ENCODE measurements around the gene GUF1.
A peak's percentile ranks its signal among the peaks of the same experiment; 100 is the strongest.

GUF1 gene

GRCh38 chr4:44670506-44671199 lies 7.6 kb upstream of the GUF1 start:
- Mint-ChIP-seq H3K4me3 (no peak overlapping the region), H3K9me3 (ENCODE audit: low read depth) (no peaks in the 10 kb centered on the region), H3K4me1 (ENCODE audit: low read depth) (no peaks in the 10 kb centered on the region), H3K27me3 (peaks cover 5% of the 10 kb centered on the region), H3K27ac (no peak overlapping the region), H3K36me3 (no peaks in the 10 kb centered on the region)

- no peaks in the 10 kb centered on the region for H3K36me3 Mint-ChIP-seq
- peaks cover 5% of the 10 kb centered on the region for H3K27me3 Mint-ChIP-seq
- no peak overlapping the region for H3K4me3 Mint-ChIP-seq
- no peaks in the 10 kb centered on the region for H3K9me3 Mint-ChIP-seq (ENCODE audit: low read depth)
- H3K27ac Mint-ChIP-seq: no peak overlapping the region
- H3K4me1 Mint-ChIP-seq (ENCODE audit: low read depth): no peaks in the 10 kb centered on the region
Measured at GRCh38 chr4:44671636-44672035, 6.6 kb upstream of the GUF1 start.

- Mint-ChIP-seq H3K4me1 (ENCODE audit: low read depth) (peaks cover 12% of the 10 kb centered on the region), H3K27ac (no peak overlapping the region), H3K9me3 (ENCODE audit: low read depth) (no peaks in the 10 kb centered on the region), H3K36me3 (peaks cover 2% of the 10 kb centered on the region), H3K27me3 (no peaks in the 10 kb centered on the region), H3K4me3 (no peak overlapping the region)
Measured at GRCh38 chr4:44674471-44674870, 3.7 kb upstream of the GUF1 start.

- peaks cover 2% of the 10 kb centered on the region for H3K36me3 Mint-ChIP-seq
- H3K9me3 Mint-ChIP-seq (ENCODE audit: low read depth): no peaks in the 10 kb centered on the region
- no peaks in the 10 kb centered on the region for H3K27me3 Mint-ChIP-seq
- peaks cover 18% of the 10 kb centered on the region for H3K4me1 Mint-ChIP-seq (ENCODE audit: low read depth)
- H3K27ac Mint-ChIP-seq: no peak overlapping the region
- no peak overlapping the region for H3K4me3 Mint-ChIP-seq
Measured at GRCh38 chr4:44675366-44675765, 2.9 kb upstream of the GUF1 start.

- peak overlapping the region; percentile 97 for H3K27ac Mint-ChIP-seq
- peak overlapping the region; percentile 93 for H3K4me3 Mint-ChIP-seq
- H3K27me3 Mint-ChIP-seq: no peaks in the 10 kb centered on the region
- H3K4me1 Mint-ChIP-seq (ENCODE audit: low read depth): peaks cover 37% of the 10 kb centered on the region
- H3K9me3 Mint-ChIP-seq (ENCODE audit: low read depth): no peaks in the 10 kb centered on the region
- peaks cover 8% of the 10 kb centered on the region for H3K36me3 Mint-ChIP-seq
Measured at GRCh38 chr4:44679060-44679459, 840 bp downstream of the GUF1 start.

GRCh38 chr4:44684648-44685047 lies 6.4 kb downstream of the GUF1 start:
- H3K27ac Mint-ChIP-seq: peak overlapping the region; percentile 11
- H3K4me1 Mint-ChIP-seq (ENCODE audit: low read depth): peaks cover 37% of the 10 kb centered on the region
- no peaks in the 10 kb centered on the region for H3K9me3 Mint-ChIP-seq (ENCODE audit: low read depth)
- peaks cover 21% of the 10 kb centered on the region for H3K36me3 Mint-ChIP-seq
- no peaks in the 10 kb centered on the region for H3K27me3 Mint-ChIP-seq
- H3K4me3 Mint-ChIP-seq: no peak overlapping the region

GRCh38 chr4:44700427-44700826 lies 22.2 kb downstream of the GUF1 start:
- Mint-ChIP-seq H3K4me3 (no peak overlapping the region), H3K4me1 (ENCODE audit: low read depth) (peaks cover 2% of the 10 kb centered on the region), H3K36me3 (peaks cover 14% of the 10 kb centered on the region), H3K27me3 (no peaks in the 10 kb centered on the region), H3K27ac (no peak overlapping the region), H3K9me3 (ENCODE audit: low read depth) (no peaks in the 10 kb centered on the region)

- Mint-ChIP-seq H3K27ac (no peak overlapping the region), H3K4me1 (ENCODE audit: low read depth) (no peaks in the 10 kb centered on the region), H3K9me3 (ENCODE audit: low read depth) (no peaks in the 10 kb centered on the region), H3K27me3 (no peaks in the 10 kb centered on the region), H3K4me3 (no peak overlapping the region), H3K36me3 (peaks cover 11% of the 10 kb centered on the region)
Measured at GRCh38 chr4:44701037-44701436, 22.8 kb downstream of the GUF1 start.

- H3K9me3 Mint-ChIP-seq (ENCODE audit: low read depth): no peaks in the 10 kb centered on the region
- H3K4me3 Mint-ChIP-seq: no peak overlapping the region
- H3K27me3 Mint-ChIP-seq: no peaks in the 10 kb centered on the region
- H3K27ac Mint-ChIP-seq: no peak overlapping the region
- H3K36me3 Mint-ChIP-seq: peaks cover 6% of the 10 kb centered on the region
- peaks cover 1% of the 10 kb centered on the region for H3K4me1 Mint-ChIP-seq (ENCODE audit: low read depth)
Measured at GRCh38 chr4:44704673-44705072, 26.5 kb downstream of the GUF1 start.

- no peaks in the 10 kb centered on the region for H3K9me3 Mint-ChIP-seq (ENCODE audit: low read depth)
- H3K4me1 Mint-ChIP-seq (ENCODE audit: low read depth): no peaks in the 10 kb centered on the region
- H3K27ac Mint-ChIP-seq: peak overlapping the region; percentile 50
- no peaks in the 10 kb centered on the region for H3K27me3 Mint-ChIP-seq
- H3K4me3 Mint-ChIP-seq: no peak overlapping the region
- H3K36me3 Mint-ChIP-seq: peaks cover 3% of the 10 kb centered on the region
Measured at GRCh38 chr4:44713125-44713524, 34.9 kb downstream of the GUF1 start.

- Mint-ChIP-seq H3K4me1 (ENCODE audit: low read depth) (peaks cover 23% of the 10 kb centered on the region), H3K9me3 (ENCODE audit: low read depth) (no peaks in the 10 kb centered on the region), H3K4me3 (no peak overlapping the region), H3K36me3 (no peaks in the 10 kb centered on the region), H3K27ac (no peak overlapping the region), H3K27me3 (no peaks in the 10 kb centered on the region)
Measured at GRCh38 chr4:44716597-44716996, 38.4 kb downstream of the GUF1 start.

- Mint-ChIP-seq H3K36me3 (no peaks in the 10 kb centered on the region), H3K9me3 (ENCODE audit: low read depth) (no peaks in the 10 kb centered on the region), H3K27ac (no peak overlapping the region), H3K27me3 (no peaks in the 10 kb centered on the region), H3K4me3 (no peak overlapping the region), H3K4me1 (ENCODE audit: low read depth) (peaks cover 46% of the 10 kb centered on the region)
Measured at GRCh38 chr4:44720371-44720770, 42.2 kb downstream of the GUF1 start.

- H3K36me3 Mint-ChIP-seq: no peaks in the 10 kb centered on the region
- H3K4me1 Mint-ChIP-seq (ENCODE audit: low read depth): peaks cover 55% of the 10 kb centered on the region
- H3K27me3 Mint-ChIP-seq: no peaks in the 10 kb centered on the region
- H3K27ac Mint-ChIP-seq: no peak overlapping the region
- no peak overlapping the region for H3K4me3 Mint-ChIP-seq
- H3K9me3 Mint-ChIP-seq (ENCODE audit: low read depth): no peaks in the 10 kb centered on the region
Measured at GRCh38 chr4:44722001-44722400, 43.8 kb downstream of the GUF1 start.

GRCh38 chr4:44725166-44725565 lies 46.9 kb downstream of the GUF1 start:
- Mint-ChIP-seq H3K4me3 (peak overlapping the region; percentile 90), H3K36me3 (no peaks in the 10 kb centered on the region), H3K27me3 (no peaks in the 10 kb centered on the region), H3K27ac (peak overlapping the region; percentile 73), H3K9me3 (ENCODE audit: low read depth) (no peaks in the 10 kb centered on the region), H3K4me1 (ENCODE audit: low read depth) (peaks cover 48% of the 10 kb centered on the region)

- Mint-ChIP-seq H3K27ac (peak overlapping the region; percentile 83), H3K4me1 (ENCODE audit: low read depth) (peaks cover 43% of the 10 kb centered on the region), H3K9me3 (ENCODE audit: low read depth) (no peaks in the 10 kb centered on the region), H3K36me3 (no peaks in the 10 kb centered on the region), H3K4me3 (peak overlapping the region; percentile 90), H3K27me3 (no peaks in the 10 kb centered on the region)
Measured at GRCh38 chr4:44725726-44726037, 47.5 kb downstream of the GUF1 start.

Data from activated naive CD8-positive, alpha-beta T cell (primary cell).